ENCODE results near the gene SLC27A2. TPM values are rescaled to one million over a fixed set of nuclear protein-coding genes. Genes with fewer than 3 reads are reported as not detected.

The SLC27A2 gene
- total and polyA plus RNA-seq, 2 donors (not counting 1 experiment from before 2014, with no cell fraction given), result 0.39 to 0.49 TPM

DNA sequence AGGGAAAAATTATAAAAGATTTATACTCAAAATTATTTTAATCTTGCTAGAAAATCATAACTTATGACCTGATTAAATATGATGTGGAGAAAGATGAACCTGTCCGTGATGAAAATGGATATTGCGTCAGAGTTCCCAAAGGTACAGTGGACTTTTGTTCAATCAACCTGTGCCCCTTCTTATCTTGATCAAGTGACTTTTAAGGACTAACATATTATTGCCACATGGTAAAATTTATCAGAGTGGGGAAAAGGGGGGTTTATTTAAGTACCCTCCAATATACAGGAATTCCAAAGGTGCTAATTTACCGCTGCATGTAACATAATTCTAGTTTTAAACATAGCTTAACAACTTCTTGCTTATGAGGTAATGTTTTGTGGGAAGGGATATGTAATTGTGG is 43.9 kb downstream of the SLC27A2 start:
- H3K4me3 Mint-ChIP-seq, result no peak overlapping the region
- Histone ChIP-seq H3K4me3 (ENCODE audit: control extremely low read depth in 1 of 5, extremely low read depth in 1 of 5, insufficient read depth in 1 of 5, low read depth in 2 of 5, low read length in 4 of 5) (no peak overlapping the region), H3K27me3 (replicated peaks in 1 of 4; ENCODE audit: control extremely low read depth in 1 of 4, control insufficient read depth in 3 of 4, insufficient read depth in 4 of 4, low read length in 3 of 4) (no peaks in the 10 kb centered on the region), H3K9ac (ENCODE audit: low read length) (no peak overlapping the region), H2AFZ (ENCODE audit: insufficient read depth, low read depth, low read length, poor library complexity, severe bottlenecking) (no peak overlapping the region), H3K4me1 (ENCODE audit: control insufficient read depth in 2 of 2, insufficient read depth in 2 of 2, low read length in 2 of 2) (no peaks in the 10 kb centered on the region), H3K36me3 (replicated peaks in 1 of 2; ENCODE audit: control extremely low read depth in 1 of 2, control insufficient read depth in 1 of 2, extremely low read depth in 1 of 2, insufficient read depth in 2 of 2, low read length in 1 of 2) (no peaks in the 10 kb centered on the region), H4K20me1 (ENCODE audit: control insufficient read depth, insufficient read depth, low read length, poor library complexity, severe bottlenecking) (no peaks in the 10 kb centered on the region), H3K9me3 (ENCODE audit: control extremely low read depth in 1 of 3, control insufficient read depth in 2 of 3, insufficient read depth in 1 of 3, low read length in 2 of 3) (no peaks in the 10 kb centered on the region), H3K27ac (ENCODE audit: low read length in 2 of 2) (no peak overlapping the region), H3K79me2 (ENCODE audit: control insufficient read depth, insufficient read depth, low read length) (no peaks in the 10 kb centered on the region), H3K4me2 (replicated peaks; ENCODE audit: low read depth, low read length, poor library complexity, severe bottlenecking) (no peak overlapping the region)
- ChIA-PET CTCF (no interaction called here), POLR2A (no interaction called here)
- ATAC-seq (ENCODE audit: low read depth) (no peak), DNase-seq (no peak)
- TF ChIP-seq, protein P1, sequence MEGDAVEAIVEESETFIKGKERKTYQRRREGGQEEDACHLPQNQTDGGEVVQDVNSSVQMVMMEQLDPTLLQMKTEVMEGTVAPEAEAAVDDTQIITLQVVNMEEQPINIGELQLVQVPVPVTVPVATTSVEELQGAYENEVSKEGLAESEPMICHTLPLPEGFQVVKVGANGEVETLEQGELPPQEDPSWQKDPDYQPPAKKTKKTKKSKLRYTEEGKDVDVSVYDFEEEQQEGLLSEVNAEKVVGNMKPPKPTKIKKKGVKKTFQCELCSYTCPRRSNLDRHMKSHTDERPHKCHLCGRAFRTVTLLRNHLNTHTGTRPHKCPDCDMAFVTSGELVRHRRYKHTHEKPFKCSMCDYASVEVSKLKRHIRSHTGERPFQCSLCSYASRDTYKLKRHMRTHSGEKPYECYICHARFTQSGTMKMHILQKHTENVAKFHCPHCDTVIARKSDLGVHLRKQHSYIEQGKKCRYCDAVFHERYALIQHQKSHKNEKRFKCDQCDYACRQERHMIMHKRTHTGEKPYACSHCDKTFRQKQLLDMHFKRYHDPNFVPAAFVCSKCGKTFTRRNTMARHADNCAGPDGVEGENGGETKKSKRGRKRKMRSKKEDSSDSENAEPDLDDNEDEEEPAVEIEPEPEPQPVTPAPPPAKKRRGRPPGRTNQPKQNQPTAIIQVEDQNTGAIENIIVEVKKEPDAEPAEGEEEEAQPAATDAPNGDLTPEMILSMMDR (IDR thresholded peaks at IDR 0.05), result no peak
- TF ChIP-seq EZH2 (IDR thresholded peaks at IDR 0.05; ENCODE audit: borderline replicate concordance, insufficient read depth, low read depth, low read length, poor library complexity, severe bottlenecking), result no peak
- intact Hi-C loops (cut with micrococcal nuclease), result no loop called here
- H3K27ac Mint-ChIP-seq, result no peak overlapping the region
- peaks cover 4% of the 10 kb centered on the region for H3K4me1 Mint-ChIP-seq
- H3K27me3 Mint-ChIP-seq, result no peaks in the 10 kb centered on the region
- no CpG with 5 or more reads among the region's 3 CpGs for WGBS (ENCODE audit: insufficient coverage)
- H3K9me3 Mint-ChIP-seq (ENCODE audit: insufficient read depth), result no peaks in the 10 kb centered on the region

DNA sequence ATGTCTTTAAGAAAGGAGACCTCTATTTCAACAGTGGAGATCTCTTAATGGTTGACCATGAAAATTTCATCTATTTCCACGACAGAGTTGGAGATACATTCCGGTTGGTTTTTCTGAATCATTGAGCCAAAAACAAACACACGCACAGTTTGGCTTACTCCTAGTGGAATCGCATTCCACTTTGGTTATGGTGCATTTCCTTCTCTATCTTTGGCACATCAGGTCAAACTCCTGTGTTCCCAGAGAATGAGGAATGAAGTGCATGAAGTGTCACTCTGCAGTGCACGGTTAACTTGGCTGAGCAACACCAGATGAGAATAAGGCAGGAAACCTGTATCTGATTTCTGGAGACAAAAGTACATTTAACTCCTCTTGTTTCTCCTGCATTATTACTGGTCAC is 45.1 kb downstream of the SLC27A2 start:
- intact Hi-C loops (cut with micrococcal nuclease), result no loop called here
- Histone ChIP-seq H3K4me2 (replicated peaks; ENCODE audit: low read depth, low read length, poor library complexity, severe bottlenecking) (no peak overlapping the region), H3K4me3 (ENCODE audit: control extremely low read depth in 1 of 5, extremely low read depth in 1 of 5, insufficient read depth in 1 of 5, low read depth in 2 of 5, low read length in 4 of 5) (no peak overlapping the region), H3K4me1 (ENCODE audit: control insufficient read depth in 2 of 2, insufficient read depth in 2 of 2, low read length in 2 of 2) (no peaks in the 10 kb centered on the region), H3K79me2 (ENCODE audit: control insufficient read depth, insufficient read depth, low read length) (no peaks in the 10 kb centered on the region), H3K36me3 (replicated peaks in 1 of 2; ENCODE audit: control extremely low read depth in 1 of 2, control insufficient read depth in 1 of 2, extremely low read depth in 1 of 2, insufficient read depth in 2 of 2, low read length in 1 of 2) (no peaks in the 10 kb centered on the region), H3K9me3 (ENCODE audit: control extremely low read depth in 1 of 3, control insufficient read depth in 2 of 3, insufficient read depth in 1 of 3, low read length in 2 of 3) (no peaks in the 10 kb centered on the region), H2AFZ (ENCODE audit: insufficient read depth, low read depth, low read length, poor library complexity, severe bottlenecking) (no peak overlapping the region), H3K27ac (ENCODE audit: low read length in 2 of 2) (no peak overlapping the region), H3K27me3 (replicated peaks in 1 of 4; ENCODE audit: control extremely low read depth in 1 of 4, control insufficient read depth in 3 of 4, insufficient read depth in 4 of 4, low read length in 3 of 4) (no peaks in the 10 kb centered on the region), H3K9ac (ENCODE audit: low read length) (no peak overlapping the region), H4K20me1 (ENCODE audit: control insufficient read depth, insufficient read depth, low read length, poor library complexity, severe bottlenecking) (no peaks in the 10 kb centered on the region)
- WGBS (ENCODE audit: insufficient coverage), result 100% methylated on average over 3 of the region's 5 CpGs
- no peak for ATAC-seq (ENCODE audit: low read depth)
- Mint-ChIP-seq H3K9me3 (ENCODE audit: insufficient read depth) (no peaks in the 10 kb centered on the region), H3K4me1 (peaks cover 4% of the 10 kb centered on the region), H3K4me3 (no peak overlapping the region), H3K27me3 (no peaks in the 10 kb centered on the region), H3K27ac (no peak overlapping the region)
- DNase-seq, result no peak
- ChIA-PET CTCF (no interaction called here), POLR2A (no interaction called here)
- TF ChIP-seq, protein P1 (IDR thresholded peaks at IDR 0.05), result no peak
- no peak for TF ChIP-seq EZH2 (IDR thresholded peaks at IDR 0.05; ENCODE audit: borderline replicate concordance, insufficient read depth, low read depth, low read length, poor library complexity, severe bottlenecking)

All from B cell (primary cell).